NB4 (cell line): Measurements from ENCODE around the gene MDH1.

Source experiments
- TF ChIP-seq, protein P1 (sequence below): IDR thresholded peaks from one replicate; pipeline ENCODE4 v1.5.1; 2012; ENCODE audit warnings: low read depth, low read length
- TF ChIP-seq, protein P2 (sequence below): IDR thresholded peaks from 2 replicates; pipeline ENCODE4 v1.6.1; 2011; ENCODE audit warnings: low read depth, low read length

DNA sequence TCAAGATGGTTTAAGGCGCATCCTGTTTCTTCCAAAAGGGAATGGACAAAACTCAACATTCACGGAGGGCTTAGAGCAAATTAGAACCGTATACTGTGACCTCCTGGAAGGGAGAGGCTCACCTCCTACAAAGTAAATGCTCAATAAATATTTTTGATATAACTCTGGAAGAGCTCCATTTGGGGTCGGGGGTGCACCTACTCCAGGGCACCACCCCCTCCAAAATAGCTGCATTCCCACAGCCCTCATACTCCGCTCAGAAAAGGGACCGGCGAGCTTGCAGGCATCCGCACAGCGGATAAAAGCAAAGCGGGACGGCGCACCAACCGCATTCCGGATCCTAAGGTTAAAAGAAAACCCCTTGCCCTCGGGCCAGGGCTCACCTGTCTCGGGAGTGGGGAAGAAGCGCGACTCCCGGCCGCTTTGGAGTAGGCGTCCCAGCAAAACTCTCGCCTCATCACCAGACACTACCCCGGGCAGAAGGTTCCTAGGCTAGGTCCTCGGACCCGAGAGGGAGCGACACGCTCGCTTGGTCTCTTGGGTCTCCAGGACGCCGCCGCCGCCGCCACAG is 864 bp upstream of the MDH1 start:
- TF ChIP-seq, protein P1, sequence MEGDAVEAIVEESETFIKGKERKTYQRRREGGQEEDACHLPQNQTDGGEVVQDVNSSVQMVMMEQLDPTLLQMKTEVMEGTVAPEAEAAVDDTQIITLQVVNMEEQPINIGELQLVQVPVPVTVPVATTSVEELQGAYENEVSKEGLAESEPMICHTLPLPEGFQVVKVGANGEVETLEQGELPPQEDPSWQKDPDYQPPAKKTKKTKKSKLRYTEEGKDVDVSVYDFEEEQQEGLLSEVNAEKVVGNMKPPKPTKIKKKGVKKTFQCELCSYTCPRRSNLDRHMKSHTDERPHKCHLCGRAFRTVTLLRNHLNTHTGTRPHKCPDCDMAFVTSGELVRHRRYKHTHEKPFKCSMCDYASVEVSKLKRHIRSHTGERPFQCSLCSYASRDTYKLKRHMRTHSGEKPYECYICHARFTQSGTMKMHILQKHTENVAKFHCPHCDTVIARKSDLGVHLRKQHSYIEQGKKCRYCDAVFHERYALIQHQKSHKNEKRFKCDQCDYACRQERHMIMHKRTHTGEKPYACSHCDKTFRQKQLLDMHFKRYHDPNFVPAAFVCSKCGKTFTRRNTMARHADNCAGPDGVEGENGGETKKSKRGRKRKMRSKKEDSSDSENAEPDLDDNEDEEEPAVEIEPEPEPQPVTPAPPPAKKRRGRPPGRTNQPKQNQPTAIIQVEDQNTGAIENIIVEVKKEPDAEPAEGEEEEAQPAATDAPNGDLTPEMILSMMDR, result no peak
- TF ChIP-seq, protein P2, sequence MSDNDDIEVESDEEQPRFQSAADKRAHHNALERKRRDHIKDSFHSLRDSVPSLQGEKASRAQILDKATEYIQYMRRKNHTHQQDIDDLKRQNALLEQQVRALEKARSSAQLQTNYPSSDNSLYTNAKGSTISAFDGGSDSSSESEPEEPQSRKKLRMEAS, result no peak
